GM10248 (cell line): Measurements from ENCODE around the gene ADCY7.

Experiments used
- CTCF ChIA-PET: fragments of 300-600 bp; sonication (Branson Sonifier 250); formaldehyde crosslinking; extraction: SDS; loops from one replicate; lab custom pipeline; 2021; ENCODE audit warnings: antibody characterized with exemption; lab: Yijun Ruan, JAX
- POLR2A ChIA-PET: fragments of 350-650 bp; sonication (Branson Sonifier 250); formaldehyde crosslinking; extraction: SDS; loops from one replicate; lab custom pipeline; 2020; ENCODE audit warnings: antibody characterized with exemption; lab: Yijun Ruan, JAX
- DNase-seq: peaks from one replicate; pipeline ENCODE4 v3.0.0; 2012; ENCODE audit errors: extremely low spot score
- CTCF ChIP-seq: IDR thresholded peaks from 2 replicates; pipeline ENCODE4 v1.5.1; 2012; ENCODE audit warnings: mild to moderate bottlenecking, low read depth; ENCODE audit errors: extremely low read depth, missing control alignments, control extremely low read depth

The ADCY7 gene

GRCh38 chr16:50273888-50274325 is 7.6 kb downstream of the ADCY7 start:
- no peak for TF ChIP-seq CTCF
- CTCF ChIA-PET = interaction anchor here (1.0 to 4.8 kb wide), 19 partner anchors 8 to 533 kb away, joined by 3 to 26 read pairs (median 8); partner anchors contain the start of genes CNEP1R1 and HEATR3
- POLR2A ChIA-PET = interaction anchor here (0.6 kb wide), 2 partner anchors 10 to 192 kb away, joined by 3 read pairs; no protein-coding TSS in a partner anchor
- peak; percentile 88 for DNase-seq

GRCh38 chr16:50274326-50275097 is 8.2 kb downstream of the ADCY7 start:
- ChIA-PET POLR2A (interaction anchor here (0.5 to 1.5 kb wide), 3 partner anchors 8 to 192 kb away, joined by 3 to 6 read pairs (median 3); no protein-coding TSS in a partner anchor), CTCF (interaction anchor here (1.0 to 4.8 kb wide), 25 partner anchors 9 to 532 kb away, joined by 3 to 26 read pairs (median 6); partner anchors contain the start of genes CNEP1R1 and HEATR3)
- DNase-seq = peak; percentile 76
- no peak for TF ChIP-seq CTCF

GRCh38 chr16:50275098-50275415 is 8.7 kb downstream of the ADCY7 start:
- DNase-seq = no peak
- ChIA-PET POLR2A (interaction anchor here (0.5 to 1.5 kb wide), 3 partner anchors 7 to 34 kb away, joined by 3 to 6 read pairs (median 3); no protein-coding TSS in a partner anchor), CTCF (interaction anchor here (1.0 to 4.8 kb wide), 22 partner anchors 9 to 532 kb away, joined by 3 to 26 read pairs (median 6); partner anchors contain the start of genes CNEP1R1 and HEATR3)
- TF ChIP-seq CTCF = no peak

DNA sequence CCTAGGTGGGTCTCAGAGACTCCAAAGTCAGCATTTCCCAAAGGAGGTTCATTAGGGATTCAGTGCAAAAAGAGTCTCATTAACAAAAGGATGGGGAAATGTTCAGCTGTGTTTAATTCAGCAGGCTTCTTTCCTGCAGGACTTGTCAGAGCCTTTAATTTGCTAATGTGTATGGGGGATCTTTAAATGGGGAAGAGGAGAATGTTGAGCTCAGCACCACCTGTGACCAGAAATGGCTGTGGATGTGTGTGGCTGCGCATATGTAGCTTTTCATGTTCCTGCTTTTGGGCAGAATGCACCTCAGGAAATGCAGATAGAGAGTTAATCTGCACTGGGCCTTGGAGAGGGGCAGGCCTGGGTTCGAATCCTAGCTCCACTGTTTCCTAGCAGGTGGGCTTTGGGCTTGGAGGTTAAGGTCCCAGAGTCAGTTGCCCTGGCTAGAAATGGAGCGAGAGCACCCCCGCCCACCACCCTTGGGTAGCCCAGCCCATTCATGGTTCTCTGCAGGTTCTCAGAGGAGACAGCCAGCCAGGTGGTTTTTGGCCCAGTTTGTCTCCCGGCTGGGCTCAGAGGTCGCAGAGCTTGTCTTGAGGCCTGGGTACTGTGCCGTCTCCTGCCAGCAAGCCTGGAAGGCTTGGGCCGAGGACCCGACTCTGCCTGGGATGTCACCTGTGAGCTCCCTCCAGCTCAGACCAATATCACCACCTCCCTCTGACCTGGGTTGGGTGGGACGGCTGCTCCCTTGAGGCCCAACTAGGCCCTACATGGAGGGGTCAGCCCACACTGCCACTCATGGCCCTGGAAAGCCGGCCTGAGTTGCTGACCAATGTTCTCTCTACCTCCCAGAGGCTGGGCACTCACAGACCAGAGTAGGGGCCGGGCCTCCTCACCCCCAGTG is 9.3 kb downstream of the ADCY7 start:
- no peak for DNase-seq
- POLR2A ChIA-PET = interaction anchor here (1.4 to 1.5 kb wide), 2 partner anchors 9 to 35 kb away, joined by 3 to 6 read pairs; no protein-coding TSS in a partner anchor
- CTCF ChIA-PET = interaction anchor here (1.0 to 4.8 kb wide), 21 partner anchors 9 to 531 kb away, joined by 3 to 26 read pairs (median 7); partner anchors contain the start of genes CNEP1R1 and HEATR3
- no peak for TF ChIP-seq CTCF

GRCh38 chr16:50276326-50276640 is 9.9 kb downstream of the ADCY7 start:
- CTCF ChIA-PET = interaction anchor here (1.7 to 4.2 kb wide), 4 partner anchors 10 to 399 kb away, joined by 4 to 24 read pairs (median 14); no protein-coding TSS in a partner anchor
- no peak for TF ChIP-seq CTCF
- POLR2A ChIA-PET = interaction anchor here (1.4 kb wide), 1 partner anchor 8 kb away, joined by 3 read pairs; no protein-coding TSS in a partner anchor
- DNase-seq = no peak
